ENCODE measurements around the gene UNC13B. TPM values are rescaled to one million over a fixed set of nuclear protein-coding genes. Genes with fewer than 3 reads are reported as not detected.

The UNC13B gene
- total RNA-seq, 1 experiment from 2014 or later = 49.3 TPM

GRCh38 chr9:35431467-35431866 lies 269.7 kb downstream of the UNC13B start (continued):
- TF ChIP-seq AFF4 (CRISPR knock-in tag; IDR thresholded peaks at IDR 0.05; ENCODE audit: borderline replicate concordance) (no peak), PRRX2 (CRISPR knock-in tag; IDR thresholded peaks at IDR 0.05) (no peak), HMGXB4 (CRISPR knock-in tag; IDR thresholded peaks at IDR 0.05) (no peak), STAT6 (CRISPR knock-in tag; conservative IDR thresholded peaks at IDR 0.05; ENCODE audit: low read depth) (no peak), MAX (CRISPR knock-in tag; IDR thresholded peaks at IDR 0.05) (no peak), FOXK1 (CRISPR knock-in tag; IDR thresholded peaks at IDR 0.05) (no peak), JUN (CRISPR knock-in tag; IDR thresholded peaks at IDR 0.05) (no peak), PRDM15 (CRISPR knock-in tag; IDR thresholded peaks at IDR 0.05) (no peak)

GRCh38 chr9:35432076-35432475 lies 270.3 kb downstream of the UNC13B start:
- H3K9me3 Mint-ChIP-seq = peaks cover 17% of the 10 kb centered on the region
- DNase-seq (ENCODE audit: low spot score) (no peak), ATAC-seq (no peak)
- H3K4me3 Mint-ChIP-seq = no peak overlapping the region
- H3K27ac Mint-ChIP-seq = no peak overlapping the region
- H3K4me1 Mint-ChIP-seq = no peaks in the 10 kb centered on the region
- H3K36me3 Mint-ChIP-seq = no peaks in the 10 kb centered on the region
- CTCF ChIA-PET = no interaction called here
- peaks cover 20% of the 10 kb centered on the region for H3K27me3 Mint-ChIP-seq (ENCODE audit: low read depth)
- POLR2A ChIA-PET = no interaction called here
- TF ChIP-seq ATF6 (CRISPR knock-in tag; IDR thresholded peaks at IDR 0.05) (no peak), NR3C1 (CRISPR knock-in tag; conservative IDR thresholded peaks at IDR 0.05; ENCODE audit: low read depth) (no peak), ZNF232 (CRISPR knock-in tag; IDR thresholded peaks at IDR 0.05) (no peak), ZNF512 (CRISPR knock-in tag; IDR thresholded peaks at IDR 0.05; ENCODE audit: borderline replicate concordance) (no peak), ZBTB43 (CRISPR knock-in tag; IDR thresholded peaks at IDR 0.05) (no peak), MYBL2 (CRISPR knock-in tag; IDR thresholded peaks at IDR 0.05) (no peak), TEAD4 (CRISPR knock-in tag; IDR thresholded peaks at IDR 0.05) (no peak), PREB (CRISPR knock-in tag; IDR thresholded peaks at IDR 0.05; ENCODE audit: borderline replicate concordance) (no peak), RELA (CRISPR knock-in tag; IDR thresholded peaks at IDR 0.05; ENCODE audit: borderline replicate concordance) (no peak), FOXK1 (CRISPR knock-in tag; IDR thresholded peaks at IDR 0.05) (no peak), ETV6 (CRISPR knock-in tag; IDR thresholded peaks at IDR 0.05) (no peak)
